Keratinocyte (primary cell): ENCODE data around the gene RBM10. TPM values are rescaled to one million over a fixed set of nuclear protein-coding genes. Genes with fewer than 3 reads are reported as not detected.

Experiments
- DNase-seq: peaks from one replicate; pipeline ENCODE4 v3.0.0-alpha.2; 2011; ENCODE audit warnings: low read depth, missing footprints, low spot score
- FAIRE-seq: peaks from 2 replicates; lab custom pipeline; 2011; peaks lifted over from hg19 to GRCh38; lab: Jason Lieb, UNC
- H2AFZ ChIP-seq: 2 replicates; pipeline ENCODE4 v1.6.0; 2012; ENCODE audit warnings: low read length, control low read depth, inconsistent platforms; ENCODE audit not compliant: control insufficient read depth
- H3K27ac ChIP-seq: 2 replicates; pipeline ENCODE4 v1.5.1; 2011; ENCODE audit warnings: low read length; ENCODE audit not compliant: control insufficient read depth, insufficient read depth
- H3K27me3 ChIP-seq: 3 replicates; pipeline ENCODE4 v1.6.0; 2011; ENCODE audit warnings: low read length; ENCODE audit not compliant: control insufficient read depth, insufficient read depth; ENCODE audit errors: extremely low read depth
- H3K36me3 ChIP-seq, 2 experiments: 2 replicates in 1 of 2; 3 replicates in 1 of 2; pipeline ENCODE4 v1.5.1; 2011; ENCODE audit warnings: low read length in 2 of 2, mild to moderate bottlenecking in 1 of 2; ENCODE audit not compliant: control insufficient read depth in 2 of 2, insufficient read depth in 2 of 2; ENCODE audit errors: extremely low read depth in 1 of 2
- H3K4me1 ChIP-seq: 3 replicates; pipeline ENCODE4 v1.5.1; 2011; ENCODE audit warnings: low read length; ENCODE audit not compliant: control insufficient read depth, insufficient read depth; ENCODE audit errors: extremely low read depth
- H3K4me2 ChIP-seq: 3 replicates; pipeline ENCODE4 v1.6.0; 2011; ENCODE audit warnings: low read depth, low read length; ENCODE audit not compliant: control insufficient read depth, insufficient read depth; ENCODE audit errors: extremely low read depth
- H3K4me3 ChIP-seq, 3 experiments: fragments of 200-600 bp in 1 of 3; sonication (generic) in 1 of 3; 2 replicates in 2 of 3; 3 replicates in 1 of 3; pipeline ENCODE4 v1.5.1; 2011 to 2016; ENCODE audit warnings: low read length in 3 of 3, mild to moderate bottlenecking in 3 of 3, control low read depth in 2 of 3, inconsistent platforms in 1 of 3, low read depth in 1 of 3, mixed read lengths in 1 of 3, mixed run types in 1 of 3, moderate library complexity in 1 of 3; ENCODE audit not compliant: control insufficient read depth in 2 of 3, insufficient read depth in 2 of 3; ENCODE audit errors: extremely low read depth in 1 of 3
- H3K79me2 ChIP-seq: 2 replicates; pipeline ENCODE4 v1.6.0; 2012; ENCODE audit warnings: low read length; ENCODE audit not compliant: control insufficient read depth, insufficient read depth
- H3K9ac ChIP-seq: 3 replicates; pipeline ENCODE4 v1.6.0; 2011; ENCODE audit warnings: low read length; ENCODE audit not compliant: control insufficient read depth, insufficient read depth; ENCODE audit errors: extremely low read depth
- H3K9me1 ChIP-seq: 3 replicates; pipeline ENCODE4 v1.6.0; 2011; ENCODE audit warnings: low read length; ENCODE audit not compliant: control insufficient read depth, insufficient read depth; ENCODE audit errors: extremely low read depth
- H3K9me3 ChIP-seq: 2 replicates; pipeline ENCODE4 v1.5.1; 2012; ENCODE audit warnings: low read depth, low read length; ENCODE audit not compliant: control insufficient read depth
- H4K20me1 ChIP-seq: 3 replicates; pipeline ENCODE4 v1.6.0; 2011; ENCODE audit warnings: low read length; ENCODE audit not compliant: control insufficient read depth, insufficient read depth; ENCODE audit errors: extremely low read depth
- EZH2 ChIP-seq: IDR thresholded peaks from one replicate; pipeline ENCODE4 v1.6.1; 2012; ENCODE audit warnings: inconsistent platforms, mild to moderate bottlenecking, low read length, moderate library complexity
- dilution Hi-C: fragments of 300-500 bp; cut with MboI; formaldehyde crosslinking; loops from one replicate; pipeline ENCODE4 v1.7.0; 2020; ENCODE audit warnings: low sequenced_read_pairs; ENCODE audit not compliant: extremely low pct_ligation_motif_present
- polyA plus RNA-seq, 5 experiments: library from polyadenylated mRNA; depleted of rRNA in 3 of 5; stranded (reverse) in 3 of 5; stranded (forward) in 1 of 5; unstranded in 1 of 5; fragments of >200 nt; gene quantifications; 1 replicate in 1 of 5; 2 replicates in 3 of 5; 3 replicates in 1 of 5; pipeline versions ENCODE4 v1.2.1 to v1.2.3, GENCODE V29; 2011 to 2012; ENCODE audit warnings: missing spikeins in 2 of 5, low read depth in 1 of 5, low replicate concordance in 1 of 5
- TF ChIP-seq, protein P1 (sequence below), 3 experiments: IDR thresholded peaks in 1 of 3; conservative IDR thresholded peaks in 1 of 3; optimal IDR thresholded peaks in 1 of 3; 2 replicates in 2 of 3; 3 replicates in 1 of 3; pipeline versions ENCODE3 to v1.5.1; 2011; ENCODE audit warnings: low read length in 3 of 3, mild to moderate bottlenecking in 3 of 3, moderate library complexity in 2 of 3, control low read depth in 1 of 3, inconsistent platforms in 1 of 3; ENCODE audit not compliant: insufficient read depth in 2 of 3; ENCODE audit errors: extremely low read depth in 1 of 3

RBM10 gene
- polyA plus RNA-seq, 1 donor (not counting 4 experiments of a cell fraction or from before 2014, with no cell fraction given): 10.8 TPM

DNA sequence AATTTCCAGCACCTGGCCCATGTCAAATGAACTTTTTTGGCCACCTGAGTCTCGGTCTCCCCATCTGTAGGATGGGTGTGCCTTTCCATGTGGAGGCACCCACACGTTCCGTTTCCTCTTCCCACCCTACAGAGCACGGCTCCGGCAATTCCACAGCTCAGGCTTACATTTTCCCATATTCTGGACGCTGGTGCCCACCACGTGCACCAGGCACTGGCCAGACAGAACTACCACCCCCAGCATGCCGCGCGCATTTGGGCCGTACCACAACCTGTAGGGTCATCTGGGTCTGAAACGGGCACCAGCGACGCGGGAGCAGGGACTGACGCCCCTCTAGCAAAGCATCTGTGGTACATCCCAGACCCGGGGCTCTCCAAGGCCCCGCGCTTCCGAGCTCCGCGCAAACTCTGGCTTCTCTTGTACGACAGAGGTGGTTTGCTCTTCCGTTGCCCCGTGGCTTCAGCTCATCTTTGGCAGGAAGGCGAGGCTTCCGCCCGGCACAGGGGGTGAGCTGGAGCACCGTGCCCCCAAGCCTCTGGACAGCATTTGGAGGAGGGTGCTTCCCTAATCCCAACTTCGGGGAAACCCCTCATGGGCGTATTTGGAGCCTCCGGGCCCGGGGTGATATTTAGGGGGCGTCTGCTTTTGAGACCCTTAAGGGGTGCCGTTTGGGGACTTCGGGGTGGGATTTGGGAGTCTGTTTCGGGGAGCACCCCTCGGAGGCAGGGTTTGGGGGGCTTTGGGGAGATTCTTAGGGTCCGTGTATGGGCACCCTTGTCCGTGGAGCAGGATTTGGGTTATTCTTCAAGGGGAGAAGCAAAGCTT, 45.6 kb downstream of the RBM10 start:
- H3K9me1 ChIP-seq: no peaks in the 10 kb centered on the region
- no peaks in the 10 kb centered on the region for H4K20me1 ChIP-seq
- H3K79me2 ChIP-seq: peaks cover 26% of the 10 kb centered on the region
- H3K4me3 ChIP-seq: peak overlapping the region; percentile 52 to 73 (median 68)
- dilution Hi-C loops: no loop called here
- no peaks in the 10 kb centered on the region for H3K9me3 ChIP-seq
- DNase-seq: peak; percentile 68
- H3K27ac ChIP-seq: peak overlapping the region; percentile 84
- H3K4me2 ChIP-seq: peak overlapping the region; percentile 80
- H3K27me3 ChIP-seq: no peaks in the 10 kb centered on the region
- peaks cover 2 to 5% of the 10 kb centered on the region in 2 experiments for H3K36me3 ChIP-seq
- H3K4me1 ChIP-seq: peaks cover 29% of the 10 kb centered on the region
- H2AFZ ChIP-seq: peak overlapping the region; percentile 51
- no peak for FAIRE-seq
- TF ChIP-seq EZH2: no peak
- TF ChIP-seq, protein P1, sequence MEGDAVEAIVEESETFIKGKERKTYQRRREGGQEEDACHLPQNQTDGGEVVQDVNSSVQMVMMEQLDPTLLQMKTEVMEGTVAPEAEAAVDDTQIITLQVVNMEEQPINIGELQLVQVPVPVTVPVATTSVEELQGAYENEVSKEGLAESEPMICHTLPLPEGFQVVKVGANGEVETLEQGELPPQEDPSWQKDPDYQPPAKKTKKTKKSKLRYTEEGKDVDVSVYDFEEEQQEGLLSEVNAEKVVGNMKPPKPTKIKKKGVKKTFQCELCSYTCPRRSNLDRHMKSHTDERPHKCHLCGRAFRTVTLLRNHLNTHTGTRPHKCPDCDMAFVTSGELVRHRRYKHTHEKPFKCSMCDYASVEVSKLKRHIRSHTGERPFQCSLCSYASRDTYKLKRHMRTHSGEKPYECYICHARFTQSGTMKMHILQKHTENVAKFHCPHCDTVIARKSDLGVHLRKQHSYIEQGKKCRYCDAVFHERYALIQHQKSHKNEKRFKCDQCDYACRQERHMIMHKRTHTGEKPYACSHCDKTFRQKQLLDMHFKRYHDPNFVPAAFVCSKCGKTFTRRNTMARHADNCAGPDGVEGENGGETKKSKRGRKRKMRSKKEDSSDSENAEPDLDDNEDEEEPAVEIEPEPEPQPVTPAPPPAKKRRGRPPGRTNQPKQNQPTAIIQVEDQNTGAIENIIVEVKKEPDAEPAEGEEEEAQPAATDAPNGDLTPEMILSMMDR (optimal IDR thresholded peaks at IDR 0.05 in 1 of 3, IDR thresholded peaks at IDR 0.05 in 1 of 3, conservative IDR thresholded peaks at IDR 0.05 in 1 of 3; ENCODE audit: extremely low read depth in 1 of 3, insufficient read depth in 2 of 3, low read length in 3 of 3): no peak
- H3K9ac ChIP-seq: peak overlapping the region; percentile 87

DNA sequence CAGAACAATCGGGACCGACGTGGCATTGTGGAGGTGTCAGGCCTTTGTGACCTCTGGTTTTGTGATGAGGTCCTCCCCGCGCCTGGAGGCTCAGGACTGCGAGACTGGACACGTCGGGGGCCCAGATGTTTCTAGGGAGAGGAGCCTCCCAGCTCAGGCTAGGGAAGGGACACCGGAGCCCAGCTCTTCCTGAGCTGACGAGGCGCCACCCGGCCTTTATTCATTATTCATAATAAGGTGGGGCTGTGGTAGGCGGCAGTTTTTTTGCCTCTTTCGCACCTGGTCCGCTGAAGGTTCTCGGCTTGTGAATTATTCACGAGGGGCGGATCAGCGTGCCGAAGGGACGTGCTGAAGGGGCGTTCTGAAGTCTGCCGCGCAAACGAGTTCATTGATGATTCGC, 46.3 kb downstream of the RBM10 start:
- DNase-seq (no peak), FAIRE-seq (no peak)
- H3K27ac ChIP-seq: peak overlapping the region; percentile 84
- no peaks in the 10 kb centered on the region for H3K9me3 ChIP-seq
- H3K9ac ChIP-seq: peak overlapping the region; percentile 87
- H3K4me1 ChIP-seq: peaks cover 33% of the 10 kb centered on the region
- no peaks in the 10 kb centered on the region for H3K9me1 ChIP-seq
- TF ChIP-seq, protein P1 (optimal IDR thresholded peaks at IDR 0.05 in 1 of 3, IDR thresholded peaks at IDR 0.05 in 1 of 3, conservative IDR thresholded peaks at IDR 0.05 in 1 of 3; ENCODE audit: extremely low read depth in 1 of 3, insufficient read depth in 2 of 3, low read length in 3 of 3): no peak
- no peak for TF ChIP-seq EZH2
- peak overlapping the region; percentile 80 for H3K4me2 ChIP-seq
- peaks cover 33% of the 10 kb centered on the region for H3K79me2 ChIP-seq
- no peaks in the 10 kb centered on the region for H3K27me3 ChIP-seq
- peaks cover 5 to 8% of the 10 kb centered on the region in 2 experiments for H3K36me3 ChIP-seq
- dilution Hi-C loops: no loop called here
- no peaks in the 10 kb centered on the region for H4K20me1 ChIP-seq
- H3K4me3 ChIP-seq: peak overlapping the region; percentile 52 to 73 (median 68)
- peak overlapping the region; percentile 51 for H2AFZ ChIP-seq
